ENCODE measurements around the gene UBASH3B.

GRCh38 chr11:122764371-122765090 lies 109.0 kb downstream of the UBASH3B start:
- TF ChIP-seq, protein P1, sequence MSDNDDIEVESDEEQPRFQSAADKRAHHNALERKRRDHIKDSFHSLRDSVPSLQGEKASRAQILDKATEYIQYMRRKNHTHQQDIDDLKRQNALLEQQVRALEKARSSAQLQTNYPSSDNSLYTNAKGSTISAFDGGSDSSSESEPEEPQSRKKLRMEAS (IDR thresholded peaks at IDR 0.05) = no peak
- TF ChIP-seq YY1 (IDR thresholded peaks at IDR 0.05; ENCODE audit: low read depth) (no peak), CREB1 (IDR thresholded peaks at IDR 0.05; ENCODE audit: low read depth) (no peak), EP300 (IDR thresholded peaks at IDR 0.05; ENCODE audit: borderline replicate concordance) (no peak), CEBPB (IDR thresholded peaks at IDR 0.05) (no peak), ZBTB7A (IDR thresholded peaks at IDR 0.05; ENCODE audit: low read depth) (no peak), NFIC (IDR thresholded peaks at IDR 0.05) (no peak), TAF1 (IDR thresholded peaks at IDR 0.05; ENCODE audit: low read depth) (no peak), FOXM1 (IDR thresholded peaks at IDR 0.05; ENCODE audit: borderline replicate concordance, low read depth) (no peak)
